GM23338 (cell line): ENCODE measurements around the gene CHCHD6. TPM values are rescaled to one million over a fixed set of nuclear protein-coding genes. Genes with fewer than 3 reads are reported as not detected.

Experiments
- ATAC-seq: fragments of 200-7000 bp; cut with Tn5 transposase; 3 replicates; pipeline ENCODE4 v1.9.1; 2020
- DNase-seq: peaks from one replicate; pipeline ENCODE4 v3.0.0-alpha.2; 2015; ENCODE audit warnings: low spot score
- H2AFZ ChIP-seq: fragments of 200-600 bp; sonication (generic); 2 replicates; pipeline ENCODE4 v1.8.0; 2016; ENCODE audit warnings: antibody characterized with exemption, mild to moderate bottlenecking, moderate library complexity
- H3F3A ChIP-seq: fragments of 200-600 bp; sonication (generic); replicated peaks from 2 replicates; pipeline ENCODE4 v1.8.0; 2017; ENCODE audit warnings: antibody characterized with exemption, mixed run types, low read depth
- H3K27ac ChIP-seq: fragments of 200-600 bp; sonication (generic); 2 replicates; pipeline ENCODE4 v1.6.1; 2016; ENCODE audit warnings: low read depth
- H3K27me3 ChIP-seq: fragments of 200-600 bp; sonication (generic); 2 replicates; pipeline ENCODE4 v1.8.0; 2016; ENCODE audit warnings: mild to moderate bottlenecking, mixed run types, moderate library complexity; ENCODE audit not compliant: insufficient read depth
- H3K36me3 ChIP-seq: fragments of 200-600 bp; sonication (generic); 2 replicates; pipeline ENCODE4 v1.8.0; 2016; ENCODE audit warnings: mild to moderate bottlenecking; ENCODE audit not compliant: insufficient read depth
- H3K4me1 ChIP-seq: fragments of 200-600 bp; sonication (generic); 2 replicates; pipeline ENCODE4 v1.8.0; 2016; ENCODE audit warnings: mild to moderate bottlenecking, moderate library complexity; ENCODE audit not compliant: insufficient read depth
- H3K4me2 ChIP-seq: fragments of 200-600 bp; sonication (generic); 2 replicates; pipeline ENCODE4 v1.7.1; 2017; ENCODE audit warnings: mixed run types
- H3K4me3 ChIP-seq: fragments of 200-600 bp; sonication (generic); 2 replicates; pipeline ENCODE4 v1.6.1; 2016; ENCODE audit warnings: mixed run types
- H3K79me2 ChIP-seq: fragments of 200-600 bp; sonication (generic); replicated peaks from 2 replicates; pipeline ENCODE4 v1.8.0; 2017; ENCODE audit warnings: mild to moderate bottlenecking; ENCODE audit not compliant: insufficient read depth
- H3K9me2 ChIP-seq: fragments of 200-600 bp; sonication (generic); 2 replicates; pipeline ENCODE4 v1.8.0; 2017; ENCODE audit not compliant: insufficient read depth
- H4K20me1 ChIP-seq: fragments of 200-600 bp; sonication (generic); replicated peaks from 2 replicates; pipeline ENCODE4 v1.8.0; 2017; ENCODE audit warnings: mild to moderate bottlenecking; ENCODE audit not compliant: insufficient read depth
- H3K27ac Mint-ChIP-seq: 2 replicates; pipeline ENCODE4 v1.8.0; 2020; ENCODE audit warnings: inconsistent platforms, mild to moderate bottlenecking, moderate library complexity, mixed read lengths
- H3K27me3 Mint-ChIP-seq: 3 replicates; pipeline ENCODE4 v1.8.0; 2022; ENCODE audit warnings: low read depth, mild to moderate bottlenecking, moderate library complexity, mixed read lengths, inconsistent platforms; ENCODE audit not compliant: insufficient read depth, poor library complexity
- H3K36me3 Mint-ChIP-seq: 3 replicates; pipeline ENCODE4 v1.8.0; 2021; ENCODE audit warnings: low read depth, mild to moderate bottlenecking, inconsistent platforms, moderate library complexity, mixed read lengths
- H3K4me1 Mint-ChIP-seq: 3 replicates; pipeline ENCODE4 v1.8.0; 2020; ENCODE audit warnings: mild to moderate bottlenecking, inconsistent platforms, mixed read lengths
- H3K4me3 Mint-ChIP-seq: 3 replicates; pipeline ENCODE4 v1.8.0; 2021; ENCODE audit warnings: moderate library complexity, mild to moderate bottlenecking, inconsistent platforms, mixed read lengths
- H3K9me3 Mint-ChIP-seq: 3 replicates; pipeline ENCODE4 v1.8.0; 2020; ENCODE audit warnings: moderate library complexity, mild to moderate bottlenecking, inconsistent platforms, mixed read lengths
- CREB1 ChIP-seq: fragments of 250-450 bp; sonication (Bioruptor Pico); IDR thresholded peaks from 2 replicates; pipeline ENCODE4 v1.5.0; 2020; ENCODE audit warnings: low read depth, mild to moderate bottlenecking, moderate library complexity
- ETS1 ChIP-seq: IDR thresholded peaks from 2 replicates; pipeline ENCODE4 v1.6.1; 2016; ENCODE audit warnings: antibody characterized with exemption
- EZH2 ChIP-seq: fragments of 200-600 bp; sonication (generic); IDR thresholded peaks from one replicate; pipeline ENCODE4 v1.8.0; 2017; ENCODE audit warnings: antibody characterized with exemption, mild to moderate bottlenecking, low read depth; ENCODE audit not compliant: unreplicated experiment
- EZH2phosphoT487 ChIP-seq: fragments of 200-600 bp; sonication (generic); IDR thresholded peaks from one replicate; pipeline ENCODE4 v1.8.1; 2018; ENCODE audit warnings: antibody characterized with exemption; ENCODE audit not compliant: unreplicated experiment
- JUNB ChIP-seq: IDR thresholded peaks from one replicate; pipeline ENCODE4 v1.6.1; 2016; ENCODE audit warnings: antibody characterized with exemption; ENCODE audit not compliant: unreplicated experiment
- NANOG ChIP-seq: IDR thresholded peaks from 2 replicates; pipeline ENCODE4 v1.6.1; 2016; ENCODE audit warnings: antibody characterized with exemption, borderline replicate concordance
- POLR2AphosphoS5 ChIP-seq: IDR thresholded peaks from 2 replicates; pipeline ENCODE4 v1.6.1; 2016; ENCODE audit warnings: antibody characterized with exemption, low read depth
- REST ChIP-seq: IDR thresholded peaks from one replicate; pipeline ENCODE4 v1.6.1; 2018; ENCODE audit warnings: antibody characterized with exemption; ENCODE audit not compliant: unreplicated experiment
- STAT1 ChIP-seq: IDR thresholded peaks from one replicate; pipeline ENCODE4 v1.6.1; 2016; ENCODE audit warnings: antibody characterized with exemption; ENCODE audit not compliant: unreplicated experiment
- ZNF114 ChIP-seq: fragments of 250-450 bp; sonication (Bioruptor Pico); IDR thresholded peaks from 2 replicates; pipeline ENCODE4 v1.5.0; 2020; ENCODE audit warnings: mild to moderate bottlenecking, moderate library complexity
- ZNF331 ChIP-seq: fragments of 250-450 bp; sonication (Bioruptor Pico); IDR thresholded peaks from 2 replicates; pipeline ENCODE4 v1.5.0; 2020; ENCODE audit warnings: low read depth, mild to moderate bottlenecking, moderate library complexity
- ZNF462 ChIP-seq: fragments of 250-450 bp; sonication (Bioruptor Pico); IDR thresholded peaks from 2 replicates; pipeline ENCODE4 v1.5.0; 2020; ENCODE audit warnings: mild to moderate bottlenecking, moderate library complexity
- polyA plus RNA-seq: library from polyadenylated mRNA; unstranded; fragments of >200 nt; fragmentation: Nextera tagmentation; extraction: Ambion mirVana; gene quantifications from 2 replicates; pipeline ENCODE4 v1.2.1, GENCODE V29; 2016
- total RNA-seq: library from RNA; depleted of rRNA; stranded (reverse); fragments of >200 nt; shearing (Covaris generic); gene quantifications from 2 replicates; pipeline ENCODE4 v1.2.3, GENCODE V29; 2014
- TF ChIP-seq, protein P1 (sequence below), 2 experiments: fragments of 200-600 bp in 1 of 2; sonication (generic) in 1 of 2; conservative IDR thresholded peaks; 2 replicates each; pipeline versions ENCODE4 v1.5.1 to v1.6.1; 2016 to 2017; ENCODE audit warnings: antibody characterized with exemption in 2 of 2, low read depth in 2 of 2, mild to moderate bottlenecking in 2 of 2, moderate library complexity in 1 of 2

CHCHD6 gene
- total and polyA plus RNA-seq, 2 experiments from 2014 or later: 28.8 to 43.0 TPM

DNA sequence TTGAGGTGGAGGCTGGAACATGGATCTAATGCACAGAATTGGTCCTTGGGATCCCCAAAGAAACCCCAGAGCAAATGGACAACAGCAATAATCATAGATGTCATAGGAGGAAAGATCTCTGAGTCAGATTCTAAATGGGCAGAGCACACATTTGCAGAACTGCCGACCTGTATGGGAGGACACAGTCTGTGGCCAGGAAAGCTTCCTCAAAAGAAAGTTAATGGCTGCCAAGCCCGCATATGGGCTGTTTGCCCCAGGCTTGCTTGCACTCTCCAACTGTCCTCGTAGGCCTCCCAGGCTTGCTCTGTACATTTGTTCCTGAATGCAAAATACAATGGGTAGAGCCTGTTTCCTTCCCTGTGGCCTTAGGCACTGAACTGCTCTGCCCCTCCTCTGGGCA is 176.9 kb downstream of the CHCHD6 start:
- TF ChIP-seq CREB1 (CRISPR knock-in tag) (no peak), EZH2 (no peak), ETS1 (no peak), JUNB (no peak), EZH2phosphoT487 (no peak), ZNF331 (CRISPR knock-in tag) (no peak), ZNF462 (CRISPR knock-in tag) (no peak), ZNF114 (CRISPR knock-in tag) (no peak), NANOG (no peak), REST (no peak), STAT1 (no peak), POLR2AphosphoS5 (no peak)
- TF ChIP-seq, protein P1, sequence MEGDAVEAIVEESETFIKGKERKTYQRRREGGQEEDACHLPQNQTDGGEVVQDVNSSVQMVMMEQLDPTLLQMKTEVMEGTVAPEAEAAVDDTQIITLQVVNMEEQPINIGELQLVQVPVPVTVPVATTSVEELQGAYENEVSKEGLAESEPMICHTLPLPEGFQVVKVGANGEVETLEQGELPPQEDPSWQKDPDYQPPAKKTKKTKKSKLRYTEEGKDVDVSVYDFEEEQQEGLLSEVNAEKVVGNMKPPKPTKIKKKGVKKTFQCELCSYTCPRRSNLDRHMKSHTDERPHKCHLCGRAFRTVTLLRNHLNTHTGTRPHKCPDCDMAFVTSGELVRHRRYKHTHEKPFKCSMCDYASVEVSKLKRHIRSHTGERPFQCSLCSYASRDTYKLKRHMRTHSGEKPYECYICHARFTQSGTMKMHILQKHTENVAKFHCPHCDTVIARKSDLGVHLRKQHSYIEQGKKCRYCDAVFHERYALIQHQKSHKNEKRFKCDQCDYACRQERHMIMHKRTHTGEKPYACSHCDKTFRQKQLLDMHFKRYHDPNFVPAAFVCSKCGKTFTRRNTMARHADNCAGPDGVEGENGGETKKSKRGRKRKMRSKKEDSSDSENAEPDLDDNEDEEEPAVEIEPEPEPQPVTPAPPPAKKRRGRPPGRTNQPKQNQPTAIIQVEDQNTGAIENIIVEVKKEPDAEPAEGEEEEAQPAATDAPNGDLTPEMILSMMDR (conservative IDR thresholded peaks at IDR 0.05; ENCODE audit: low read depth in 2 of 2): no peak
- no peaks in the 10 kb centered on the region for H3K9me3 Mint-ChIP-seq
- no peaks in the 10 kb centered on the region for H3K79me2 ChIP-seq
- DNase-seq: no peak
- no peaks in the 10 kb centered on the region for H3K27me3 ChIP-seq
- no peak overlapping the region for H2AFZ ChIP-seq
- no peaks in the 10 kb centered on the region for H4K20me1 ChIP-seq
- no peaks in the 10 kb centered on the region for H3K36me3 ChIP-seq
- H3K4me2 ChIP-seq: no peak overlapping the region
- no peak overlapping the region for H3K27ac Mint-ChIP-seq
- H3K36me3 Mint-ChIP-seq: no peaks in the 10 kb centered on the region
- no peak overlapping the region for H3K4me3 ChIP-seq
- H3K4me3 Mint-ChIP-seq: no peak overlapping the region
- no peak for ATAC-seq
- no peaks in the 10 kb centered on the region for H3K4me1 ChIP-seq
- no peak overlapping the region for H3K27ac ChIP-seq
- H3K27me3 Mint-ChIP-seq: no peaks in the 10 kb centered on the region
- H3K9me2 ChIP-seq: no peaks in the 10 kb centered on the region; the same call in 1 of the 2 replicates
- 0 out of 3 replicates have a peak, but pooled peaks cover 3% of the 10 kb centered on the region for H3K4me1 Mint-ChIP-seq
- H3F3A ChIP-seq: no peaks in the 10 kb centered on the region
